Psoas muscle (tissue), 8 donors: ENCODE results near the gene TIMM13. TPM values are rescaled to one million over a fixed set of nuclear protein-coding genes. Genes with fewer than 3 reads are reported as not detected.

Experiments
- ATAC-seq, 4 donors: fragments of 200-7000 bp; cut with Tn5 transposase; one replicate each; pipeline ENCODE4 v1.9.1; 2020; ENCODE audit warnings: moderate library complexity in 3 of 4, mild to moderate bottlenecking in 2 of 4
- DNase-seq, 2 donors: peaks; one replicate each; pipeline ENCODE4 v3.0.0-alpha.2; 2020
- H3K27ac ChIP-seq: fragments of 200-600 bp; one replicate; pipeline ENCODE4 v1.8.0; 2022
- H3K27me3 ChIP-seq, 3 donors: fragments of 200-600 bp in 1 of 3; one replicate each; pipeline versions ENCODE4 v1.6.1 to v1.8.0; 2013 to 2022; ENCODE audit warnings: low read length in 2 of 3, mild to moderate bottlenecking in 2 of 3, moderate library complexity in 1 of 3; ENCODE audit not compliant: insufficient read depth in 3 of 3
- H3K36me3 ChIP-seq, 2 donors: fragments of 200-600 bp in 1 of 2; one replicate each; pipeline versions ENCODE4 v1.6.1 to v1.8.0; 2013 to 2022; ENCODE audit warnings: low read depth in 1 of 2, mild to moderate bottlenecking in 1 of 2, moderate library complexity in 1 of 2; ENCODE audit not compliant: insufficient read depth in 1 of 2
- H3K4me1 ChIP-seq: fragments of 200-600 bp; one replicate; pipeline ENCODE4 v1.8.0; 2022
- H3K4me3 ChIP-seq: fragments of 200-600 bp; one replicate; pipeline ENCODE4 v1.8.0; 2022; ENCODE audit warnings: mild to moderate bottlenecking
- H3K9me3 ChIP-seq: fragments of 200-600 bp; one replicate; pipeline ENCODE4 v1.8.0; 2022
- WGBS, 3 donors: extraction: QIAGEN DNeasy Blood & Tissue Kit; methylation state at CpG; one replicate each; pipeline versions ENCODE4 v1.1.6 to v1.1.7; 2013; 5-methylcytosine and 5-hydroxymethylcytosine counted together
- intact Hi-C, 2 donors: fragments of 100-400 bp; cut with DNase I; formaldehyde crosslinking; loops; one replicate each; pipeline versions ENCODE4 v1.11.0 to v1.14.2; 2022
- polyA plus RNA-seq, 3 donors: library from polyadenylated mRNA; stranded (reverse); fragments of 200-250 nt; gene quantifications; one replicate each; pipeline ENCODE4 v1.2.3, GENCODE V29; 2013
- total RNA-seq, 4 donors: library from RNA; stranded (reverse); fragmentation: NEBNext Ultra II Directional in 2 of 4; extraction: Animal tissue kit (Norgen Biotek cat#: 25700) in 2 of 4; gene quantifications; one replicate each; pipeline versions ENCODE4 v1.2.1 to v1.2.4, GENCODE V29; 2021 to 2023
- TF ChIP-seq, protein P1 (sequence below): fragments of 200-600 bp; IDR thresholded peaks from one replicate; pipeline ENCODE4 v1.8.0; 2022; ENCODE audit warnings: antibody characterized with exemption
- donor health status: healthy with polysubstance abuse.
- donor health status: DM: no; HTN: no; CAD: no; lungs with moderate emphysema.
- donor health status: Bipolar disorder and iron deficiency.
- donor health status: healthy.
- donor health status: DM: yes; HTN: yes; CAD: no.
- donor health status: DM: no; HTN: no; CAD: no.
- donor health status: DM: no; HTN: no; CAD: no.
- donor health status: DM: yes; HTN: yes; CAD: no.

The TIMM13 gene
- total and polyA plus RNA-seq, 7 donors: 70.3 to 254 (median 99.0) TPM

DNA sequence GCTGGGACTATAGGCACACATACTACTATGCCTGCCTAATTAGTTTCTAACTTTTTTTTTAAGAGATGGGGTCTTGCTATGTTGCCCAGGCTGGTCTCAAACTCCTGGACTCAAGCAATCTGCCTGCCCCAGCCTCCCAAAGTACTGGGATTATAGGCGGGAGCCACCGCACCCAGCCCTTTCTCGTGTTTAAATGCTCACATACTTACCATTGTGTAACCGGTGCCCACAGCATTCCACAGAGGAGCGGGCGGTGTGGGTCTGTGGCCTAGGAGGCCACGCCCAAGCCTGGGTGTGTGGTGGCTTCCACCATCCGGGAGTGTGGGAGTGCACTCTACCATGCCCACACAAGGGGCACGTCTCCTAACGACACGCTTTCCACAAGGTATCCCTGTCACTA, 21.6 kb upstream of the TIMM13 start:
- WGBS, 3 donors: 92 to 96% (median 95%) methylated on average over 11 of the region's 11 CpGs
- no peaks in the 10 kb centered on the region for H3K36me3 ChIP-seq
- DNase-seq (no peak), ATAC-seq (no peak)
- H3K9me3 ChIP-seq: no peaks in the 10 kb centered on the region
- intact Hi-C loops: no loop called here
- TF ChIP-seq, protein P1, sequence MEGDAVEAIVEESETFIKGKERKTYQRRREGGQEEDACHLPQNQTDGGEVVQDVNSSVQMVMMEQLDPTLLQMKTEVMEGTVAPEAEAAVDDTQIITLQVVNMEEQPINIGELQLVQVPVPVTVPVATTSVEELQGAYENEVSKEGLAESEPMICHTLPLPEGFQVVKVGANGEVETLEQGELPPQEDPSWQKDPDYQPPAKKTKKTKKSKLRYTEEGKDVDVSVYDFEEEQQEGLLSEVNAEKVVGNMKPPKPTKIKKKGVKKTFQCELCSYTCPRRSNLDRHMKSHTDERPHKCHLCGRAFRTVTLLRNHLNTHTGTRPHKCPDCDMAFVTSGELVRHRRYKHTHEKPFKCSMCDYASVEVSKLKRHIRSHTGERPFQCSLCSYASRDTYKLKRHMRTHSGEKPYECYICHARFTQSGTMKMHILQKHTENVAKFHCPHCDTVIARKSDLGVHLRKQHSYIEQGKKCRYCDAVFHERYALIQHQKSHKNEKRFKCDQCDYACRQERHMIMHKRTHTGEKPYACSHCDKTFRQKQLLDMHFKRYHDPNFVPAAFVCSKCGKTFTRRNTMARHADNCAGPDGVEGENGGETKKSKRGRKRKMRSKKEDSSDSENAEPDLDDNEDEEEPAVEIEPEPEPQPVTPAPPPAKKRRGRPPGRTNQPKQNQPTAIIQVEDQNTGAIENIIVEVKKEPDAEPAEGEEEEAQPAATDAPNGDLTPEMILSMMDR: no peak
- H3K4me3 ChIP-seq: no peak overlapping the region
- no peak overlapping the region for H3K27ac ChIP-seq
- peaks cover 4% of the 10 kb centered on the region for H3K4me1 ChIP-seq
- no peaks in the 10 kb centered on the region for H3K27me3 ChIP-seq

DNA sequence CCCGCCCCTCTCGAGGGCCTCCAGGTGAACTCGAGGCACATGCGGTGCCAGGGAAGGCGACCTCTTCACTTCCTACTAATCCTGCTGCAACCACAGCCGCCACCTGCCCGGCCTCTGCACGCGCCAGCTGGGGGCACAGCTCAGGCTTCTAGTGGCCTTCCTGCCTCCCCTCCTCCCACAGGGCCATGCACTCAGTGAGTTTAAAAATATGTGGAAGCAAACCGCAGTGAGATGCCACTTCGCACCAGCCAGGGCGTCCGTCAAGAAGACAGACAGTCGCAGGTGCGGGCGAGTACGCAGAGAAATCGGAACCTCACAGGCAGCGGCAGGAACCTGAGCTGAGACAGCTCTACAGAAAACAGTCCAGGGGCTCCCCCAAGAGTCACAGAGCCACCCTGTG, 19.0 kb upstream of the TIMM13 start:
- intact Hi-C loops: no loop called here
- H3K36me3 ChIP-seq: peaks cover 0 to 14% of the 10 kb centered on the region in 2 donors
- peak overlapping the region; percentile 78 for H3K27ac ChIP-seq
- H3K27me3 ChIP-seq: no peaks in the 10 kb centered on the region
- no peaks in the 10 kb centered on the region for H3K9me3 ChIP-seq
- TF ChIP-seq, protein P1: no peak
- 18 to 37% (median 26%) methylated on average over 18 to 19 of the region's 19 CpGs for WGBS, 3 donors
- H3K4me3 ChIP-seq: no peak overlapping the region
- ATAC-seq (peak; percentile 96 to 97 (median 97)), DNase-seq (peak; percentile 88 to 96)
- peaks cover 4% of the 10 kb centered on the region for H3K4me1 ChIP-seq

DNA sequence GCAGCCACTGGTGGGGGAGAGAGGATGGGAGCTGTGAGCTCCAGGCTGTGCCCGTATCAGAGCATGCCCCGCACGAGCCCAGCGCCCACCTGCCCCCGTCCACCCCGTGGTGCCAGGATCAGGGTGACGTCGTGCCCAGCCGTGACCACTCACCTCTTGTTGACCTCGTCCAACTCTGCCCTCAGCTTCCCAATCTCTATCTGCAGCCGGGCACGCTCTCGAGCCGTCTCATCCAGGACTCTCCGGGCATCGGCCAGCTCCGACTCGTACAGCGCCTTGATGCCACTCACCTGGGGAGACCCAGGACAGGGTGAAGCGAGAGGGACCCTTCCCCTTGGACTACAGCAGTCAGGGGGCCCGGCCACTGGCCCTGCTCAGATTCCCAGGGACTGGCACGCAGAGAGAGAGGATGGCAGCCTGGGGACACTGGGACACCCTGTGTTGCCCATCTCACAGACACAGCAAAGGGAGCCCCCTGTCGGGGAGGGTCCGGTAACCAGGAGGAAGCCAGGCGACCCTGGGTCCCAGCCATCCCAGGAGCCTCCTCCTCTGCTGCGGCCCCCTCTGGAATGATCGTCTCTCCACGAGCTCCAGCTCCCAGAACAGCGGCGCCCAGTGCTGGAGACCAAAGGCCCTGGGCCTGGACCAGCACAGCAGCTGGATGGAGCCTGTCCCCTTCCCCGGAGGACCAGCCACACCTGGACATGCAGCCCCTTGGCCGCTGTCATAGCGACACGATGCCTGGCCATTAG, 17.0 kb upstream of the TIMM13 start:
- H3K27me3 ChIP-seq: no peaks in the 10 kb centered on the region
- DNase-seq (no peak), ATAC-seq (no peak)
- WGBS, 3 donors: 90 to 92% (median 92%) methylated on average over 34 of the region's 34 CpGs
- H3K27ac ChIP-seq: no peak overlapping the region
- peaks cover 4% of the 10 kb centered on the region for H3K4me1 ChIP-seq
- H3K4me3 ChIP-seq: no peak overlapping the region
- H3K9me3 ChIP-seq: no peaks in the 10 kb centered on the region
- TF ChIP-seq, protein P1: no peak
- intact Hi-C loops: no loop called here
- H3K36me3 ChIP-seq: peaks cover 0 to 14% of the 10 kb centered on the region in 2 donors

DNA sequence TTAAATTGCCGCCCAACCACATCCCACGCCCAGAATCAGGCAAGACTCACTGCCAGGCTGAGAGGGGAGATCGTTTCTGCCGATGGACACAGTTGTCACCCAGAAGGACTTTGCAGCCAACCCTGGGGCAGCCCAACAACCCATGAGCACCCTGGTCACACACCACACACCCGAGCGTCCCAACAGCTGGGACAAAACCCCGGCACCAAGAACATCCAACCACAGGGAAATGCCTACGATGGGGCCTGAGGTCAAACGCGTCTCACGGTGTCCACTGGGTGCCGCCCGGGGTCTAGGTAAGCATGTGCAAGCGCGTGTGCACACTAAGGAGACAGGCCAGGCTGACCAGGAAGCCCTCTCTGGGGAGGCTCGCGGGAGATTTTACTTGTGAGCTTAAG, 16.4 kb upstream of the TIMM13 start:
- DNase-seq: no peak
- intact Hi-C loops: no loop called here
- WGBS, 3 donors: 79 to 83% (median 83%) methylated on average over 17 of the region's 17 CpGs

More for the DNA sequence above, 16.4 kb upstream of the TIMM13 start:
- no peaks in the 10 kb centered on the region for H3K9me3 ChIP-seq
- H3K36me3 ChIP-seq: peaks cover 0 to 14% of the 10 kb centered on the region in 2 donors
- TF ChIP-seq, protein P1: no peak
- H3K27me3 ChIP-seq: no peaks in the 10 kb centered on the region
- peaks cover 4% of the 10 kb centered on the region for H3K4me1 ChIP-seq
- H3K4me3 ChIP-seq: no peak overlapping the region
- no peak overlapping the region for H3K27ac ChIP-seq
- ATAC-seq: no peak
